ENCODE data around the gene MTERF2. TPM values are rescaled to one million over a fixed set of nuclear protein-coding genes. Genes with fewer than 3 reads are reported as not detected.

The MTERF2 gene
- total and polyA plus RNA-seq, 2 of the 13 experiments (the other 11 are each of a cell fraction or from before 2014, with no cell fraction given): 8.0 to 11.6 TPM

GRCh38 chr12:106956048-106956578 is 30.8 kb downstream of the MTERF2 start (continued):
- TF ChIP-seq ZNF281 (CRISPR knock-in tag; IDR thresholded peaks at IDR 0.05; ENCODE audit: borderline replicate concordance): peak; percentile 61; the same call in 1 of the 2 replicates
- TF ChIP-seq SPEN (CRISPR knock-in tag; IDR thresholded peaks at IDR 0.05; ENCODE audit: low read depth): no peak
- TF ChIP-seq ZFP37 (CRISPR knock-in tag; IDR thresholded peaks at IDR 0.05; ENCODE audit: borderline replicate concordance): no peak
- TF ChIP-seq PRDM15 (CRISPR knock-in tag; IDR thresholded peaks at IDR 0.05): no peak
- no peak for TF ChIP-seq ZNF234 (CRISPR knock-in tag; conservative IDR thresholded peaks at IDR 0.05)
- TF ChIP-seq, protein P1, sequence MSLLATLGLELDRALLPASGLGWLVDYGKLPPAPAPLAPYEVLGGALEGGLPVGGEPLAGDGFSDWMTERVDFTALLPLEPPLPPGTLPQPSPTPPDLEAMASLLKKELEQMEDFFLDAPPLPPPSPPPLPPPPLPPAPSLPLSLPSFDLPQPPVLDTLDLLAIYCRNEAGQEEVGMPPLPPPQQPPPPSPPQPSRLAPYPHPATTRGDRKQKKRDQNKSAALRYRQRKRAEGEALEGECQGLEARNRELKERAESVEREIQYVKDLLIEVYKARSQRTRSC (CRISPR knock-in tag; IDR thresholded peaks at IDR 0.05; ENCODE audit: low read depth): no peak
- no peak for TF ChIP-seq FOXO4 (CRISPR knock-in tag; conservative IDR thresholded peaks at IDR 0.05)
- TF ChIP-seq STAG1 (CRISPR knock-in tag; IDR thresholded peaks at IDR 0.05): peak; percentile 19; the same call in 1 of the 2 replicates
- TF ChIP-seq, protein P2, sequence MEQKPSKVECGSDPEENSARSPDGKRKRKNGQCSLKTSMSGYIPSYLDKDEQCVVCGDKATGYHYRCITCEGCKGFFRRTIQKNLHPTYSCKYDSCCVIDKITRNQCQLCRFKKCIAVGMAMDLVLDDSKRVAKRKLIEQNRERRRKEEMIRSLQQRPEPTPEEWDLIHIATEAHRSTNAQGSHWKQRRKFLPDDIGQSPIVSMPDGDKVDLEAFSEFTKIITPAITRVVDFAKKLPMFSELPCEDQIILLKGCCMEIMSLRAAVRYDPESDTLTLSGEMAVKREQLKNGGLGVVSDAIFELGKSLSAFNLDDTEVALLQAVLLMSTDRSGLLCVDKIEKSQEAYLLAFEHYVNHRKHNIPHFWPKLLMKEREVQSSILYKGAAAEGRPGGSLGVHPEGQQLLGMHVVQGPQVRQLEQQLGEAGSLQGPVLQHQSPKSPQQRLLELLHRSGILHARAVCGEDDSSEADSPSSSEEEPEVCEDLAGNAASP (CRISPR knock-in tag; IDR thresholded peaks at IDR 0.05; ENCODE audit: borderline replicate concordance): 0 out of 2 replicates have a peak, but pooled peaks have one; percentile 6
- no peak for TF ChIP-seq ZNF841 (CRISPR knock-in tag; IDR thresholded peaks at IDR 0.05; ENCODE audit: borderline replicate concordance)
- no peak for TF ChIP-seq SMYD3 (CRISPR knock-in tag; IDR thresholded peaks at IDR 0.05)
- TF ChIP-seq, protein P3, sequence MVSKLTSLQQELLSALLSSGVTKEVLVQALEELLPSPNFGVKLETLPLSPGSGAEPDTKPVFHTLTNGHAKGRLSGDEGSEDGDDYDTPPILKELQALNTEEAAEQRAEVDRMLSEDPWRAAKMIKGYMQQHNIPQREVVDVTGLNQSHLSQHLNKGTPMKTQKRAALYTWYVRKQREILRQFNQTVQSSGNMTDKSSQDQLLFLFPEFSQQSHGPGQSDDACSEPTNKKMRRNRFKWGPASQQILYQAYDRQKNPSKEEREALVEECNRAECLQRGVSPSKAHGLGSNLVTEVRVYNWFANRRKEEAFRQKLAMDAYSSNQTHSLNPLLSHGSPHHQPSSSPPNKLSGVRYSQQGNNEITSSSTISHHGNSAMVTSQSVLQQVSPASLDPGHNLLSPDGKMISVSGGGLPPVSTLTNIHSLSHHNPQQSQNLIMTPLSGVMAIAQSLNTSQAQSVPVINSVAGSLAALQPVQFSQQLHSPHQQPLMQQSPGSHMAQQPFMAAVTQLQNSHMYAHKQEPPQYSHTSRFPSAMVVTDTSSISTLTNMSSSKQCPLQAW (CRISPR knock-in tag; IDR thresholded peaks at IDR 0.05): 0 out of 2 replicates have a peak, but pooled peaks have one; percentile 7
- no peak for TF ChIP-seq HOXA9 (CRISPR knock-in tag; IDR thresholded peaks at IDR 0.05; ENCODE audit: borderline replicate concordance)
- TF ChIP-seq ZNF546 (CRISPR knock-in tag; conservative IDR thresholded peaks at IDR 0.05): no peak
- TF ChIP-seq HMG20B (CRISPR knock-in tag; conservative IDR thresholded peaks at IDR 0.05): no peak
- TF ChIP-seq ZNF354B (CRISPR knock-in tag; IDR thresholded peaks at IDR 0.05): no peak
- no peak for TF ChIP-seq ZNF441 (CRISPR knock-in tag; IDR thresholded peaks at IDR 0.05; ENCODE audit: borderline replicate concordance)
